ENCODE measurements around the gene KLHDC9. TPM values are rescaled to one million over a fixed set of nuclear protein-coding genes. Genes with fewer than 3 reads are reported as not detected.

The KLHDC9 gene
- total and polyA plus RNA-seq, 9 of the 15 experiments (the other 6 are each of a cell fraction or from before 2014, with no cell fraction given) = not detected

DNA sequence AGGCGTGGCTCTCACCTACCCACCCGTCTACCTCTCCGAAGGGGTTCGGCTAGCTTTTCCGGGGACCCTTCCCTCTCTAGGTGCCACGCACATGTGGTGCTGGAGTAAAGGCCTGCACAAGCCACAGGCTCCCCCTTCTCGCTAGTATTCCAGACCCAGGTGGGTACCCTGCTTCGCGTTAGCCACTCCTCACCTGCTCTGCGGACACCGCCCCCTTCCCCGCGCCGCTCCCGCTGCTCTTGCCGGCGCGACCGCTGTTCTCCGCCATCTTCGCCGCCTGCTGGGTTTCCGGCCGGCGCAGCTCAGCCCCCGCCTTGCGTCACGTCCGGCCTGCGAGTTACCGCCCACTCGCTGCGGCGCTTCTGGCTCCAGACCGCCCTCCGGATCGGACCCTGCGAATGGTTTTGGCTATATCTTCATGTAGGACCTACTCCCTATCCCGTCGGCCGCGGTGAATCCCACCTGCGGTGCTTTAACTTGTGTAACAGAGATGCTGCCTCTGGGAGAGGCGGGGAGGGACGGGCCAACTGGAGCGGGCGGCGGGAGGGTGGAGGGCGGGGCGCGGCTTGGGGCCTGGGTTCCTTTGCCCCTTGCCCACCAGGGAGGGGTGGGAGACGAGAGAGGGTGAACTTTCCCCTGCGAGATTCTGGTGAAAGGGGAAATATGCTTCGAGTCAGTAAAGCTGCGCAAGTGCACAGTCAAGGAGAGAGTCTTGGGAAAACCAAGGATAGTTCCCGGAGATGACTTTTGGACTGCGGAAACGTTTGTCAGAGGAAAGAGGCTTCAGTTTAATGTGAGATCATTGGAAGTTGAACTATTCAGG is 19.8 kb downstream of the KLHDC9 start, which contains the start of the genes NIT1 and PFDN2 (continued):
- TF ChIP-seq, protein P1, sequence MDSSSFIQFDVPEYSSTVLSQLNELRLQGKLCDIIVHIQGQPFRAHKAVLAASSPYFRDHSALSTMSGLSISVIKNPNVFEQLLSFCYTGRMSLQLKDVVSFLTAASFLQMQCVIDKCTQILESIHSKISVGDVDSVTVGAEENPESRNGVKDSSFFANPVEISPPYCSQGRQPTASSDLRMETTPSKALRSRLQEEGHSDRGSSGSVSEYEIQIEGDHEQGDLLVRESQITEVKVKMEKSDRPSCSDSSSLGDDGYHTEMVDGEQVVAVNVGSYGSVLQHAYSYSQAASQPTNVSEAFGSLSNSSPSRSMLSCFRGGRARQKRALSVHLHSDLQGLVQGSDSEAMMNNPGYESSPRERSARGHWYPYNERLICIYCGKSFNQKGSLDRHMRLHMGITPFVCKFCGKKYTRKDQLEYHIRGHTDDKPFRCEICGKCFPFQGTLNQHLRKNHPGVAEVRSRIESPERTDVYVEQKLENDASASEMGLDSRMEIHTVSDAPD (CRISPR knock-in tag; IDR thresholded peaks at IDR 0.05) = no peak
- peak; percentile 85 for TF ChIP-seq HMGN3 (IDR thresholded peaks at IDR 0.05; ENCODE audit: borderline replicate concordance, extremely low read depth, insufficient read length, low read depth, low read length)
- TF ChIP-seq HMG20A (CRISPR knock-in tag; conservative IDR thresholded peaks at IDR 0.05) = no peak
- no peak for TF ChIP-seq OTX1 (CRISPR knock-in tag; IDR thresholded peaks at IDR 0.05)
- no peak for TF ChIP-seq HDAC6 (IDR thresholded peaks at IDR 0.05; ENCODE audit: low read depth, low read length)
- peak; percentile 71 for TF ChIP-seq CBFB (CRISPR knock-in tag; IDR thresholded peaks at IDR 0.05)
- TF ChIP-seq, protein P2, sequence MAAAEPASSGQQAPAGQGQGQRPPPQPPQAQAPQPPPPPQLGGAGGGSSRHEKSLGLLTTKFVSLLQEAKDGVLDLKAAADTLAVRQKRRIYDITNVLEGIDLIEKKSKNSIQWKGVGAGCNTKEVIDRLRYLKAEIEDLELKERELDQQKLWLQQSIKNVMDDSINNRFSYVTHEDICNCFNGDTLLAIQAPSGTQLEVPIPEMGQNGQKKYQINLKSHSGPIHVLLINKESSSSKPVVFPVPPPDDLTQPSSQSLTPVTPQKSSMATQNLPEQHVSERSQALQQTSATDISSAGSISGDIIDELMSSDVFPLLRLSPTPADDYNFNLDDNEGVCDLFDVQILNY (CRISPR knock-in tag; IDR thresholded peaks at IDR 0.05) = peak; percentile 85; the same call in 1 of the 2 replicates
- peak; percentile 78 for TF ChIP-seq POLR2AphosphoS5 (IDR thresholded peaks at IDR 0.05; ENCODE audit: control insufficient read depth, insufficient read depth, low read depth, low read length)
- peak; percentile 97 for TF ChIP-seq GABPB1 (CRISPR knock-in tag; IDR thresholded peaks at IDR 0.05)
- peak; percentile 49; the same call in 1 of the 2 replicates for TF ChIP-seq ATF7 (IDR thresholded peaks at IDR 0.05)

All from K562 (cell line).